GM12872 (cell line): ENCODE measurements around the gene CAV1.
A peak's percentile ranks its signal among the peaks of the same experiment; 100 is the strongest.

ENCODE experiments used
- TF ChIP-seq, protein P1 (sequence below): IDR thresholded peaks from 3 replicates; pipeline ENCODE4 v1.5.1; 2011; ENCODE audit warnings: low read depth, mild to moderate bottlenecking, low read length, moderate library complexity; ENCODE audit not compliant: insufficient read depth

The CAV1 gene

DNA sequence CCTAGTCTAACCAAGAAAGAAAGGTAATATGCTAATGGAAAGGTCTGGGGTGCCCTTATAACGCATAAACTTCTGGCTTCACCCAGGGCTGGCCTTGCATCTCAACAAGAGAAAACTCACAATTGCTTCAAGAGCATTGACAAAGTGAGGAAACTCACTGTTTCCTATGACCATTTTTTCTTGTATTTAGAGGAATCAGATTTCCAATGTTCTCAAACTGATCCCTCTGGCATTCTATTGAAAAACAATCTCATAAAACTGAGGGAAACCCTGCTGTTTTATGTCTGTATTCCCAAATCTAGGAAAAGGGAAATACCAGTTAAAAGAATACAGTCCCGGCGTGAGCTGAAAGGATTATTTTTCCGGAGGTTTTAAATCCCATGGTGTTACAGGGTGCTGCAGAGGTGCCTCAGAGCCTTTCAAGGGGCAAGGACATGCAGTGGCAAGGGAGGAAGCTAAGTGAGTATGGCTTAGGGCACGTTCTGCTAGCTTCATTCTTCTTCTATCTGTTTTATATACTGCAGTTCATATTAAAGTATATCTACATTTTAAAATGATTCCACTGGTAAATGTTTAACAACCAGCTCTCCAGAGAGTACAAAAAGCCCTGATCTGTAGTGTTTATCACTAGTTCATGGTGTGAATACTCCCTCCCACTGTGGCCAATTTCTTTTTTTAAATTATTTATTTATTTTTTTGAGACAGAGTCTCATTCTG, 68.7 kb downstream of the CAV1 start:
- TF ChIP-seq, protein P1, sequence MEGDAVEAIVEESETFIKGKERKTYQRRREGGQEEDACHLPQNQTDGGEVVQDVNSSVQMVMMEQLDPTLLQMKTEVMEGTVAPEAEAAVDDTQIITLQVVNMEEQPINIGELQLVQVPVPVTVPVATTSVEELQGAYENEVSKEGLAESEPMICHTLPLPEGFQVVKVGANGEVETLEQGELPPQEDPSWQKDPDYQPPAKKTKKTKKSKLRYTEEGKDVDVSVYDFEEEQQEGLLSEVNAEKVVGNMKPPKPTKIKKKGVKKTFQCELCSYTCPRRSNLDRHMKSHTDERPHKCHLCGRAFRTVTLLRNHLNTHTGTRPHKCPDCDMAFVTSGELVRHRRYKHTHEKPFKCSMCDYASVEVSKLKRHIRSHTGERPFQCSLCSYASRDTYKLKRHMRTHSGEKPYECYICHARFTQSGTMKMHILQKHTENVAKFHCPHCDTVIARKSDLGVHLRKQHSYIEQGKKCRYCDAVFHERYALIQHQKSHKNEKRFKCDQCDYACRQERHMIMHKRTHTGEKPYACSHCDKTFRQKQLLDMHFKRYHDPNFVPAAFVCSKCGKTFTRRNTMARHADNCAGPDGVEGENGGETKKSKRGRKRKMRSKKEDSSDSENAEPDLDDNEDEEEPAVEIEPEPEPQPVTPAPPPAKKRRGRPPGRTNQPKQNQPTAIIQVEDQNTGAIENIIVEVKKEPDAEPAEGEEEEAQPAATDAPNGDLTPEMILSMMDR = no peak

DNA sequence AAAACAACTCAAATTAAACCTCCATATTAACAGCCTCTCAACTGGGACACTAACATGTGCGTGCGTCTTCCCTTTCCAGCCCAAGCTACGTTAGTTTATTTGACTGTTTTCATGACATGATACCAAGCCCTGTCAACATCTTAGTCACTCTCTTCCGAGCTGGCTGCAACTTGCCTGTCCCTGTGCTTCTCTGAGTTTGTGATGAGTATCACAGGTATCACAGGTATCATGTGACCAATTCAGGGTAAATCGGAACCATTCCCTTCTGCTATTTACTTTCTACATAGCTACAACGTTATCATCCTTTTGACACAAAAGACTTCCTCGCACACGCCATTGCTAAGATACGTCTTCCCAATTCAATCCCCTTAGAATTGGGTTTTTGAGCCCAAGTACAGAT, 70.2 kb downstream of the CAV1 start:
- TF ChIP-seq, protein P1 = no peak

DNA sequence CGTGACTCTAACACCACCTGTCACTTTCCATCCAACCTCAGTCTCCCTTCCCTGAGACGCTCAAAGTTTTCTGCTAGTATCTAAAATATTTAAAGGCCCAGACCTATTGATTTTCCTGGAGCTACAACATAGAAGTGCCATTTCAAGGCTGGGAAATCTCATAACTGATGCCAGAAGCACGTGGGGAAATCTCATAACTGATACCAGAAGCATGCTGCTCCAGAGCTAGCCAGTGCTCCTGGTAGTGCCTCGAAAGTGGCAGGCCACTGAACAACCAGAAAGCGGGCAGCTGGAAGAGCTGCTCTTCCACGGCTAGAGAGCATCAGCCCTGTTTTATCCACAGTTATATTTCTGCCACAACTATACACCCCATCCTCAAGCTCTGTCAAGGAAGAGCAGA, 72.5 kb downstream of the CAV1 start:
- TF ChIP-seq, protein P1 = no peak

DNA sequence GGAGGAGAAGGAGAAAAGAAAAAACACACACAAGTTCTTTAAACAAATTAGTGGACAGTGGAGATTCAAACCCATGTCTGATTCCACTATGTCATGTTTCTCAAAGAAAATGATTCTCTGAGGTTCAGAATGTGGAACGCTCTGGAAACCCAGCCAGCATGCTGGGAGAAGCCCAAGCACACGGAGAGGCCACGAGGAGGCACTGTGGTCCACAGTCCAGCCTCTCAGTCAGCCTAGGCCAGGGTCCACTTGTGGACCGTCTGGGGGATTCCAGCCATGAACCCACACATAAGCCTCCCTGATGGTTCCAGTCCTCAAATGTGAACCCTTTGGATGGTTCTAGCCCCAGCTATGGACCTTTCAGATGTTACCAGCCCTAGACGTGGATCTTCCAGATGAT, 73.4 kb downstream of the CAV1 start:
- TF ChIP-seq, protein P1 = peak; percentile 53

DNA sequence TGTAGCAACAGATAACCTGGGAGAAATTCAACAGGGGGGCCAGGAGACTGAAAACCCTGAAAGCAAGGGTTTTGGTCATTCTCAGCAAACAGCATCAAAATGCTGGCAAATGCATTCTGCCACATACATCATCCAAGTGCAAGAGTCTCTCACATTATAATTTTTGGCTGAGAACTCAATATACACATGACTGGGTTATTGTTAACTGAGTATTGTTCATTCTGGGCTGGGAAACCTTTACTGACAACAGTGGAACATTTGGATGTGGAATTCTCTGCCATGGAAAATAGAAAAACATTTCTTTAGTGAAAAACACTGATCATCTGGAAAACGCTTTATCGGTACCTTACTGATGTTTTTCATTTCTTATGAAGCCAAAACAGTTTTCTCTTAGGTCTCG, 74.0 kb downstream of the CAV1 start:
- TF ChIP-seq, protein P1 = no peak

DNA sequence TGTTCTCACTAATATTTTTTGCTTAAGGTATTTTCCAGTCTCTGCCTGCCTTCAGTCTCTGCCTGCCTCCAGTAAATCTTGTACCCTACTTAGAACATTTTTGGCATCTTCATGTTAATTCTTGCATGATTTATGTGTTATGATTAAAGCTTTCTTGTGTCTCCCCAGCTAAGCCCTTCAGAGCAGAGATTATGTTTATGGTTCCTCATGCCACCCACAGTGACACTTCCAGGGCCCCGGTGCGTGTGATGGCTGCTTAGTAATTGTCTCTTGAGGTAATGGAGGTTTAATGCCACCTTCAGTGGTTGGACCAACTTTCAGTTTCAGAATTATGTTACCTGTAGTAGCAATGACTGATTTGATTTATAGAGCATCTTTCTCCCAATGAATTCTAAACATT, 76.6 kb downstream of the CAV1 start:
- TF ChIP-seq, protein P1 = no peak

DNA sequence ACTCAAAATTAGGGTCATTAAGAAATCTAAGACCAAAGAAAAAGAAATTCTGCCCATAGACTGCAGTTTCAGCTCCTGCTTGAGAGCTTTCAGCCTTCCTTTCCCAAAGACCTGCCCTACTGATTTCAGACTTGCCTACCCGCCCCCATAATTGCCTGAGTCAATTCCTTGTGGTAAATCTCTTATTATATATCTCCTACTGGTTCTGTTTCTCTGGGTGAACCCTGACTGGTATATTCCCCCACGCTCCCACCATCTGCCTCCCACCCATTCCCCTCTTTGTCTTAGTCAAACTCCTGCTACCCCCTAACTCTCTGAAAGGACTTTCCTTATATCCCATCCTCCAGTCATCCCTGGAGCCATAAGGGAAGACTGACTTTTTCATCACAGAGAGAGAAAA, 82.5 kb downstream of the CAV1 start:
- TF ChIP-seq, protein P1 = no peak
